DND-41 (cell line): ENCODE results near the gene TRAPPC10.

ENCODE experiments used
- ATAC-seq: fragments of 200-7000 bp; cut with Tn5 transposase; 3 replicates; pipeline ENCODE4 v1.9.1; 2021; ENCODE audit warnings: low read depth; ENCODE audit not compliant: insufficient read depth
- DNase-seq: peaks from one replicate; pipeline ENCODE4 v3.0.0-alpha.2; 2020
- H2AFZ ChIP-seq: 2 replicates; pipeline ENCODE4 v1.6.0; 2012; ENCODE audit warnings: low read depth, low read length
- H3K27ac ChIP-seq: 2 replicates; pipeline ENCODE4 v1.5.1; 2012; ENCODE audit warnings: low read length, inconsistent platforms
- H3K27me3 ChIP-seq: fragments of 200-600 bp; sonication (generic); 2 replicates; pipeline ENCODE4 v1.6.0; 2012; ENCODE audit warnings: low read length, mild to moderate bottlenecking, inconsistent platforms; ENCODE audit not compliant: insufficient read depth, poor library complexity
- H3K36me3 ChIP-seq: 2 replicates; pipeline ENCODE4 v1.5.1; 2012; ENCODE audit warnings: low read length, inconsistent platforms; ENCODE audit not compliant: insufficient read depth
- H3K4me1 ChIP-seq: 2 replicates; pipeline ENCODE4 v1.5.1; 2012; ENCODE audit warnings: mild to moderate bottlenecking, low read length; ENCODE audit not compliant: insufficient read depth
- H3K4me2 ChIP-seq: 2 replicates; pipeline ENCODE4 v1.6.0; 2012; ENCODE audit warnings: mild to moderate bottlenecking, moderate library complexity, low read length, inconsistent platforms; ENCODE audit not compliant: insufficient read depth
- H3K4me3 ChIP-seq, 2 experiments: fragments of 200-600 bp in 1 of 2; shearing (Covaris generic) in 1 of 2; 2 replicates each; pipeline ENCODE4 v1.5.1; 2012 to 2016; ENCODE audit warnings: inconsistent platforms in 2 of 2, low read length in 2 of 2, mild to moderate bottlenecking in 2 of 2, low read depth in 1 of 2, moderate library complexity in 1 of 2
- H3K79me2 ChIP-seq: 2 replicates; pipeline ENCODE4 v1.6.0; 2012; ENCODE audit warnings: low read length, inconsistent platforms; ENCODE audit not compliant: insufficient read depth
- H3K9ac ChIP-seq: 2 replicates; pipeline ENCODE4 v1.6.0; 2012; ENCODE audit warnings: low read depth, mild to moderate bottlenecking, inconsistent platforms, low read length, moderate library complexity
- H3K9me3 ChIP-seq: 2 replicates; pipeline ENCODE4 v1.5.1; 2012; ENCODE audit warnings: low read length, moderate library complexity, mild to moderate bottlenecking, inconsistent platforms; ENCODE audit not compliant: insufficient read depth, severe bottlenecking
- H4K20me1 ChIP-seq: 2 replicates; pipeline ENCODE4 v1.6.0; 2012; ENCODE audit warnings: low read length; ENCODE audit not compliant: insufficient read depth
- EZH2 ChIP-seq: IDR thresholded peaks from 3 replicates; pipeline ENCODE4 v1.6.1; 2012; ENCODE audit warnings: borderline replicate concordance, low read depth, mild to moderate bottlenecking, moderate library complexity, low read length, inconsistent platforms; ENCODE audit not compliant: severe bottlenecking
- TF ChIP-seq, protein P1 (sequence below): IDR thresholded peaks from 2 replicates; pipeline ENCODE4 v1.5.1; 2012; ENCODE audit warnings: borderline replicate concordance, low read length, moderate library complexity, mild to moderate bottlenecking; ENCODE audit not compliant: poor library complexity, severe bottlenecking; ENCODE audit errors: extremely low read depth

Gene TRAPPC10

DNA sequence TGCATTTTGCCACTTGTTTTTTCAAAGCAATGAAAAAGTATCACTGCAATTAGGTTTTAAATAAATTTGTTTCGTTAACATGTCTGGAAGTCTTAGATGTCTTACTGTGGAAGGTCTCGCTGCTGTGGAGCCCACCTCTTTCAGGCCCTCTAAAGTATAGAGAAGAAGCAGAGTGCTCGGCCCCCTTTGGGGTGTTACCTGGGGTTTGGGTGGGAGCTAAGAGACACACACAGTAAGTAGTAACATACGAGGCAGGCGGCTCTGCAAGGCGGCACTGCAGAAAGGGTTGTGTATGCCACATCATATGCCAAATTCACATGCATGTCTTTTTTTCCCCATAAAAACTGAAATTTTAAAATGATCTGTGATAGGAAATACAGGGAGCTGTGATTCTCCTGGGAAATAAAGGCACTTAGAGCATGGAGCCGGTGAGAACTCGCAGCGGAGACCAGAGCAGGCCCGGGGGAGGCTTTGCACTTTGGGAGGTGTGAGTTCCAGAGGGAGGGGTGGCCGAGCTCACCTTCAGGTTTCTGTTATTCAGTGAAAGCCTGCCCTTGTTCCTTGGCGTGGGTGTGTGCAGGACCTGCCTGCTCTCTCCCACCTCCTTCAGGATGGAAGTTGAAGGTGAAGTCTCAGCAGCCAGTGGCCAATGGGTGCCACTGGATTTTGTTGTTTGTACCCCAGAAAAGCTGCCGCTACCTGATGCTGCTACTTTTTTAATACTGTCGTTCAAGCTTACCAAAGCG is 59.4 kb downstream of the TRAPPC10 start:
- H2AFZ ChIP-seq: no peak overlapping the region
- peaks cover 84% of the 10 kb centered on the region for H3K36me3 ChIP-seq
- no peak overlapping the region for H3K4me2 ChIP-seq
- ATAC-seq: no peak
- H3K9ac ChIP-seq: no peak overlapping the region
- peaks cover 35% of the 10 kb centered on the region for H3K79me2 ChIP-seq
- no peaks in the 10 kb centered on the region for H3K9me3 ChIP-seq
- DNase-seq: no peak
- no peaks in the 10 kb centered on the region for H3K27me3 ChIP-seq
- no peak overlapping the region for H3K27ac ChIP-seq
- no peaks in the 10 kb centered on the region for H3K4me1 ChIP-seq
- H4K20me1 ChIP-seq: peaks cover 28% of the 10 kb centered on the region
- H3K4me3 ChIP-seq: no peak overlapping the region
- TF ChIP-seq, protein P1, sequence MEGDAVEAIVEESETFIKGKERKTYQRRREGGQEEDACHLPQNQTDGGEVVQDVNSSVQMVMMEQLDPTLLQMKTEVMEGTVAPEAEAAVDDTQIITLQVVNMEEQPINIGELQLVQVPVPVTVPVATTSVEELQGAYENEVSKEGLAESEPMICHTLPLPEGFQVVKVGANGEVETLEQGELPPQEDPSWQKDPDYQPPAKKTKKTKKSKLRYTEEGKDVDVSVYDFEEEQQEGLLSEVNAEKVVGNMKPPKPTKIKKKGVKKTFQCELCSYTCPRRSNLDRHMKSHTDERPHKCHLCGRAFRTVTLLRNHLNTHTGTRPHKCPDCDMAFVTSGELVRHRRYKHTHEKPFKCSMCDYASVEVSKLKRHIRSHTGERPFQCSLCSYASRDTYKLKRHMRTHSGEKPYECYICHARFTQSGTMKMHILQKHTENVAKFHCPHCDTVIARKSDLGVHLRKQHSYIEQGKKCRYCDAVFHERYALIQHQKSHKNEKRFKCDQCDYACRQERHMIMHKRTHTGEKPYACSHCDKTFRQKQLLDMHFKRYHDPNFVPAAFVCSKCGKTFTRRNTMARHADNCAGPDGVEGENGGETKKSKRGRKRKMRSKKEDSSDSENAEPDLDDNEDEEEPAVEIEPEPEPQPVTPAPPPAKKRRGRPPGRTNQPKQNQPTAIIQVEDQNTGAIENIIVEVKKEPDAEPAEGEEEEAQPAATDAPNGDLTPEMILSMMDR: no peak
- no peak for TF ChIP-seq EZH2

GRCh38 chr21:44072111-44072510 is 60.0 kb downstream of the TRAPPC10 start:
- peaks cover 84% of the 10 kb centered on the region for H3K36me3 ChIP-seq
- ATAC-seq: no peak
- peaks cover 24% of the 10 kb centered on the region for H4K20me1 ChIP-seq
- H3K9ac ChIP-seq: no peak overlapping the region
- H3K27me3 ChIP-seq: no peaks in the 10 kb centered on the region
- H3K4me1 ChIP-seq: no peaks in the 10 kb centered on the region
- H3K4me3 ChIP-seq: no peak overlapping the region
- no peak overlapping the region for H2AFZ ChIP-seq
- no peak for DNase-seq
- TF ChIP-seq, protein P1: no peak
- TF ChIP-seq EZH2: no peak
- no peak overlapping the region for H3K27ac ChIP-seq
- no peak overlapping the region for H3K4me2 ChIP-seq
- H3K9me3 ChIP-seq: no peaks in the 10 kb centered on the region
- H3K79me2 ChIP-seq: peaks cover 29% of the 10 kb centered on the region

- Histone ChIP-seq H3K9ac (no peak overlapping the region), H3K79me2 (peaks cover 14% of the 10 kb centered on the region), H3K36me3 (peaks cover 86% of the 10 kb centered on the region), H3K27me3 (no peaks in the 10 kb centered on the region), H3K9me3 (no peaks in the 10 kb centered on the region), H3K27ac (no peak overlapping the region), H3K4me1 (no peaks in the 10 kb centered on the region), H3K4me3 (no peak overlapping the region), H2AFZ (no peak overlapping the region), H4K20me1 (peaks cover 14% of the 10 kb centered on the region), H3K4me2 (no peak overlapping the region)
- no peak for ATAC-seq
- no peak for DNase-seq
- TF ChIP-seq, protein P1: no peak
- TF ChIP-seq EZH2: no peak
Measured at GRCh38 chr21:44074315-44074958, 62.3 kb downstream of the TRAPPC10 start.
